GM18498 (cell line): ENCODE data around the gene PAXX.

Experiments
- ATAC-seq: cut with Tn5 transposase; IDR thresholded peaks from one replicate; pipeline ENCODE4 v1.9.1; 2021; ENCODE audit warnings: mild to moderate bottlenecking, moderate library complexity; ENCODE audit not compliant: unreplicated experiment

Gene PAXX

GRCh38 chr9:136980669-136981478 is 11.3 kb upstream of the PAXX start:
- ATAC-seq = no peak

GRCh38 chr9:136981588-136982231 is 10.5 kb upstream of the PAXX start:
- no peak for ATAC-seq

GRCh38 chr9:136982232-136983051 is 9.8 kb upstream of the PAXX start, which contains the start of gene LCNL1:
TSS of gene LCNL1 (plus strand) at chr9:136982993. CDS start at chr9:136983587, 594 bp downstream.
- no peak for ATAC-seq

- no peak for ATAC-seq
Measured at GRCh38 chr9:136983167-136983566, 9.1 kb upstream of the PAXX start.

GRCh38 chr9:136983656-136984314 is 8.4 kb upstream of the PAXX start:
- no peak for ATAC-seq

GRCh38 chr9:136984464-136985026 is 7.7 kb upstream of the PAXX start:
- no peak for ATAC-seq

GRCh38 chr9:136985027-136985602 is 7.1 kb upstream of the PAXX start:
- no peak for ATAC-seq

GRCh38 chr9:136985853-136986252 is 6.4 kb upstream of the PAXX start:
- no peak for ATAC-seq

- no peak for ATAC-seq
Measured at GRCh38 chr9:136988872-136989271, 3.4 kb upstream of the PAXX start.

- ATAC-seq = no peak
Measured at GRCh38 chr9:136990242-136990911, 1.8 kb upstream of the PAXX start.

GRCh38 chr9:136992819-136993369 is 672 bp downstream of the PAXX start:
- ATAC-seq = no peak

GRCh38 chr9:136994180-136994887 is 2.1 kb downstream of the PAXX start:
- no peak for ATAC-seq

- ATAC-seq = no peak
Measured at GRCh38 chr9:136994888-136995230, 2.6 kb downstream of the PAXX start.

GRCh38 chr9:136995362-136995761 is 3.1 kb downstream of the PAXX start:
- ATAC-seq = no peak

- no peak for ATAC-seq
Measured at GRCh38 chr9:136995772-136996311, 3.6 kb downstream of the PAXX start.

- no peak for ATAC-seq
Measured at GRCh38 chr9:136996361-136997292, 4.4 kb downstream of the PAXX start, which contains the start of gene CLIC3. TSS of gene CLIC3 (minus strand) at chr9:136996568. CDS start at chr9:136996543, 25 bp downstream.

GRCh38 chr9:136997371-136997770 is 5.1 kb downstream of the PAXX start:
- no peak for ATAC-seq
